Mononuclear cell (primary cell): ENCODE data around the gene P2RX6. TPM values are rescaled to one million over a fixed set of nuclear protein-coding genes. Genes with fewer than 3 reads are reported as not detected.

Experiments used
- H3K27me3 ChIP-seq: 2 replicates; pipeline ENCODE4 v1.6.0; 2011; ENCODE audit warnings: low read length, control low read depth; ENCODE audit not compliant: insufficient read depth
- H3K4me1 ChIP-seq: 2 replicates; pipeline ENCODE4 v1.5.1; 2011; ENCODE audit warnings: mild to moderate bottlenecking, low read length, control low read depth; ENCODE audit not compliant: insufficient read depth
- H3K4me3 ChIP-seq: 2 replicates; pipeline ENCODE4 v1.5.1; 2011; ENCODE audit warnings: mild to moderate bottlenecking, low read length, moderate library complexity
- H3K9me3 ChIP-seq: 2 replicates; pipeline ENCODE4 v1.5.1; 2011; ENCODE audit warnings: low read depth, mild to moderate bottlenecking, control low read depth, low read length
- total RNA-seq: library from RNA; depleted of rRNA; stranded (reverse); fragments of >200 nt; gene quantifications from one replicate; pipeline ENCODE4 v1.2.3, GENCODE V29; 2012

The P2RX6 gene
- total RNA-seq, 1 donor, result 0.21 TPM

DNA sequence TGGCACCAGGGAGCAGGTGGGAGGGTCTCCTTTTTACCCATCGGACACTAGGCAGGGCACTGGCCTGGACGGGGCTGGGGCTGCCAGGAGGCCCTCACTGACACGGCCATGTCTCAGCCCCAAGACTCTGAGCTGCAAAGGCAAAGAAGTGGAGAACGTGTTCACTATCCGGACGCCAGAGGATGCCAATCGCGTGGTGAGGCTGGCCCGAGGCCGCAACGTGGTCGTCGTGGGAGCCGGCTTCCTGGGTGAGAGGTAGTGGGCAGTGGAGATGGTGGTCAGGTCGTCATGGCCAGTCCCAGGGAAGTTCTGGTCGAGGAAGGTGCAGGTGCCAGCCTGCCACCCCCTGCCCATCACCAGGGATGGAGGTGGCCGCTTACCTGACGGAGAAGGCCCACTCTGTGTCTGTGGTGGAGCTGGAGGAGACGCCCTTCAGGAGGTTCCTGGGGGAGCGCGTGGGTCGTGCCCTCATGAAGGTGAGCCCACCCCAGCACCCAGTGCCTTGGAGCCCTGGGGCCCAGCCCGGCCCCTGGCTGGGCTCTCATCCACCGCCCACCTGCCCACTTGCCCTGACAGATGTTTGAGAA is 38.6 kb upstream of the P2RX6 start:
- H3K4me3 ChIP-seq, result no peak overlapping the region
- H3K4me1 ChIP-seq, result peaks cover 33% of the 10 kb centered on the region
- H3K9me3 ChIP-seq, result no peaks in the 10 kb centered on the region
- no peaks in the 10 kb centered on the region for H3K27me3 ChIP-seq

DNA sequence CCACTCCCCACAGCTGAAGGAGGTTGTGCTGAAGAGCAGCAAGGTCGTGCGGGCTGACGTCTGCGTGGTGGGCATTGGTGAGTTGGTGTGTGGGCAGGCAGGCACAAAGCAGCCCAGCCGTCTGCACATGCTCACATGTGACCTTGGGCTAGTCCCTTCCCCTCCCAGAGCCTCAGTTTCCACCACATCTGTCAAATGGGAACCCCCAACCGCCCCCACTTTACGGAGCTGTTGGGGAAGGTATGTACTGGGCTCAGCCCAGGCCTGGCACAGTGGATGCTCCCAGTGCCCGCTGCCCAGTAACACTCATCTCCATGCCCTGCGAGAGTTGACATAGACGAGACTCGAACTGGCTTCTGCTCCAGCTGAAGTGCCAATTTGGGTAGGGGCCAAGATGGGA is 37.9 kb upstream of the P2RX6 start:
- Histone ChIP-seq H3K27me3 (no peaks in the 10 kb centered on the region), H3K4me1 (peaks cover 31% of the 10 kb centered on the region), H3K4me3 (no peak overlapping the region), H3K9me3 (no peaks in the 10 kb centered on the region)

DNA sequence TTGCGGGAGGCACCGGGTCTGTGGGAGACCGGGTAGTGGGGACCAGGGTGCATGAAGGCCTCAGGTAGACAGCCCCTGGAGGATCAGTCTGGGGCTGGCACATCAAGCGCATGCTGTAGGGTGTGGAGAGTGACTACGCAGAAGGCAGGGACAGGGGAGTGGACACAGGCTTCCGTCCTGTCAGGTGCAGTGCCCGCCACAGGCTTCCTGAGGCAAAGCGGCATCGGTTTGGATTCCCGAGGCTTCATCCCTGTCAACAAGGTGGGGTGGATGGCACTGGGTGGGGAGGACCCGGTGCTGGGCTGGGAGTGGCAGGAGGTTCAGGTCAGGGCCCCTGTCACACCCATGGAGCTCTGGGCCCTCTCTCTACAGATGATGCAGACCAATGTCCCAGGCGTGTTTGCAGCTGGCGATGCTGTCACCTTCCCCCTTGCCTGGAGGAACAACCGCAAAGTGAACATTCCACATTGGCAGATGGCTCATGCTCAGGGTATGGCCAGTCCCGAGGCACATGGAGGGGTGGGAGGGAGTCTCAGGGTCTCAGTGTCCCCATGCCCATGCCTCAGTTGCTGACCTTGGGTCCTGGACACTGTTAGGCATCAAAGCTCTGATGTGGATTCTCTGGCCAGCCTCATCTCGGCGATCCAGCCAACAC is 37.3 kb upstream of the P2RX6 start:
- no peaks in the 10 kb centered on the region for H3K27me3 ChIP-seq
- H3K9me3 ChIP-seq, result no peaks in the 10 kb centered on the region
- no peak overlapping the region for H3K4me3 ChIP-seq

DNA sequence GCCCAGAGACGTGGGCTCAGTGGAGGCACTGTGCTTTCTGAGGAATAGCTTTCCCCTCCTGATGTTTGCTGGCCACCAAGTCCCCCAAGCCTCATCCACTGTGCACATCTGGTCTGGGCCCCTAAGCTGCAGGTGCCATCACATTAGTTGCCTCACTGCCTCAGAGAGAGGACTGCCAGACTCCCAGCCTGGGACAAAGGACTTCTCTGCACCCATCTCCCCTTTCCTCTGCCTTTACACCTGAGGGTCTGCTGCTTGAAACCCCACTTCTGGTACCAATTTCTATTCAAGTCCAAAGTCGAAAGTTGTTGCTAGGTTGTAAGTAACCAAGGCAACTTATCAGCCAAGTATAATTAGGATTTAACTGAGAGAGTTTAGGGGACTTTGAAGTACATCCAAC is 36.5 kb upstream of the P2RX6 start:
- Histone ChIP-seq H3K9me3 (no peaks in the 10 kb centered on the region), H3K4me1 (peaks cover 30% of the 10 kb centered on the region), H3K4me3 (no peak overlapping the region), H3K27me3 (no peaks in the 10 kb centered on the region)

More for the DNA sequence above, 37.3 kb upstream of the P2RX6 start:
- H3K4me1 ChIP-seq, result peaks cover 29% of the 10 kb centered on the region

DNA sequence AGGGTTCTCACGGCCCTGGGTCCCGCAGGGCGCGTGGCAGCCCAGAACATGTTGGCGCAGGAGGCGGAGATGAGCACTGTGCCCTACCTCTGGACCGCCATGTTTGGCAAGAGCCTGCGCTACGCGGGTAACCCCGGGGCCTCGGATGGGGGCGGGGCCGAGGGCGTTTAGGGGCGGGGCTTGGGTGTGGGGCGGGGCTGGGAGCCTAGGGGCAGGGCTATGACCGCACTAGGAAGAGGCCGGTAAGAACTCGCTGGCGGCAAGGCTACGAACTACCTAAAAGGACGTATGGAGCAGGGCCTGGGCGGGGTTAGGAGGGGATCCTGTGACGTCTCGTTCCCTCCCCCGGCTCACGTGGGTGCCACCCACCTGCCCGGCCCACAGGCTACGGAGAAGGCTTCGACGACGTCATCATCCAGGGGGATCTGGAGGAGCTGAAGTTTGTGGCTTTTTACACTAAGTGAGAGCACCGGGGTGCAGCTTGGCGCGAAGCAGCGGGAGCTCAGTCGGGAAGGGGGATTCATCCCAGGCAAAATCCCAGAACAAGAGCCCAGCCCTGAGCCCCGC is 35.6 kb upstream of the P2RX6 start:
- Histone ChIP-seq H3K9me3 (no peaks in the 10 kb centered on the region), H3K4me3 (no peak overlapping the region), H3K27me3 (no peaks in the 10 kb centered on the region), H3K4me1 (peaks cover 30% of the 10 kb centered on the region)

DNA sequence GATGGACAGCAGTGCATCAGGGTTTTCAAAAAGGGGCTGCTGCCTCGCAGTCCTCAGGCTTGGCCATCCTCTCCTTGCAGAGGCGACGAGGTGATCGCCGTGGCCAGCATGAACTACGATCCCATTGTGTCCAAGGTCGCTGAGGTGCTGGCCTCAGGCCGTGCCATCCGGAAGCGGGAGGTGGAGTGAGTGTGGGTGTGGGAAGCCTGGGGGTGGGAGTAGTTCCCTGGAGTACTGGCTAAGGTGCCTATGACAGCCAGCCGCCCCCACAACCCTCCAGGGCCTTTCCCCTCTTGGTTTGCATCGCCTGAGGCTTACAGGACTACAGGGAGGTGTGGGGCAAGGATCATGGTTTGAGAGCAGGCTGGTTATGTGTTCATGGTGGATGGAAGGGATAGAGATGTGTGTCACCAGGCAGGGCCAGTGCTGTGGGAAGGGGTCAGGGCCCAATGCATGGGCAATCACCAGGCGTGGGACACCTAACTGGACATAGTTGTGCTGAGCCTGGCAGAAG is 35.0 kb upstream of the P2RX6 start:
- Histone ChIP-seq H3K27me3 (no peaks in the 10 kb centered on the region), H3K9me3 (no peaks in the 10 kb centered on the region), H3K4me1 (peaks cover 30% of the 10 kb centered on the region), H3K4me3 (no peak overlapping the region)

DNA sequence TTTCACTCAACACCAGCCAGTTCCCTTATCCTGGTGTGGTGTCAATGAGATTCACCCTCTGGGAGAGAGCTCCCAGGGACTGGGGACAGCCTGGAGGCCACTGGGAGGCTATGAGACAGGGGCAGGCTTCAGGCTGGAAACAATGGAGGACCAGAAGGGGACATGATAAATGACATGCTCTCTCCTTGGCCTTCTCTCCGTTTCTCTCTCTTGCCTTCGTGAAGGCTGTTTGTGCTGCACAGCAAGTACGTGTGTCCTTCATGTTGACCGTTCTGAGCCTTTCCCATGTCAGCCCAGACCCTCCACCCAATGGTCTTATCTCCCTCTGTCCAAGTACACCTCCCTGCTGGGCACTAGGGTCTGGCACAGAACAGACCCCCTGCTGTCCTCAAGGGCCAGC is 34.4 kb upstream of the P2RX6 start:
- Histone ChIP-seq H3K27me3 (no peaks in the 10 kb centered on the region), H3K4me1 (peaks cover 30% of the 10 kb centered on the region), H3K9me3 (no peaks in the 10 kb centered on the region)

DNA sequence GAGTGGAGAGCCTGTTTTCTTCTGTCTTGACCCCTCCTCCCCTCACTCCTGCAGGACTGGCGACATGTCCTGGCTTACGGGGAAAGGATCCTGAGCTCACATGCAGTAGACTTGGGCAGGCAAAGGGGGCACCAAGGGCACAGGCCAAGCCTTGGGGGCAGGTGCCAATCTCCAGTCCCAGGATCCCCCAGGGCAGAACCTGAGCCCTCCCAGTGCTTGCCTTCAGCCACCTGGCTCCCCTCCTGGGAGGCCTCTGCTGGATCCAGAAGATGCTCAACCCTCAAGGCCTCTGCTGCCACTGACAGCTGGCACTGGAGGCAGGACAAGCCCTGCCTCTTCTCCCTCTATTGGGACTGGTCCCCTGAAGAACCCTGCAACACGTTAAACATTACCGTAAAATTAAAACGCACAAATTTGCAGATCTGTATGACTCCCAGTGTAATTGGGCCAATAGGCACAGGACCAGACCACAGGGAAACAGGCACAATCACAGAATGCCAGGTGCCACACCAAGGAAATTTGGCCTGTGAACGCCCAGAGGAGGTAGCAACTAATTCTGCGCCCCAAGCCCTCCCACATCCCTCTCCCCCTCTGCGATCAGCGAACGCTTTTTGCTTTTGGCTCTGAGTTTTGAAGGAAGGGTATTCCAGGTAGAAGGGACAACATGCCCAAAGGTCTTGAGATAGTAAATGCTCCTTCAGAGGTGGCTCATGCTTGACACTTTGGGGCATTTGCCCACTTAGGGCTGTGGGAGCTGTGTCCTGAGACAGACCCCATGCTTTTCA is 33.8 kb upstream of the P2RX6 start:
- Histone ChIP-seq H3K4me3 (peak overlapping the region; percentile 71), H3K4me1 (peaks cover 30% of the 10 kb centered on the region), H3K27me3 (no peaks in the 10 kb centered on the region), H3K9me3 (no peaks in the 10 kb centered on the region)

More for the DNA sequence above, 34.4 kb upstream of the P2RX6 start:
- H3K4me3 ChIP-seq, result no peak overlapping the region

DNA sequence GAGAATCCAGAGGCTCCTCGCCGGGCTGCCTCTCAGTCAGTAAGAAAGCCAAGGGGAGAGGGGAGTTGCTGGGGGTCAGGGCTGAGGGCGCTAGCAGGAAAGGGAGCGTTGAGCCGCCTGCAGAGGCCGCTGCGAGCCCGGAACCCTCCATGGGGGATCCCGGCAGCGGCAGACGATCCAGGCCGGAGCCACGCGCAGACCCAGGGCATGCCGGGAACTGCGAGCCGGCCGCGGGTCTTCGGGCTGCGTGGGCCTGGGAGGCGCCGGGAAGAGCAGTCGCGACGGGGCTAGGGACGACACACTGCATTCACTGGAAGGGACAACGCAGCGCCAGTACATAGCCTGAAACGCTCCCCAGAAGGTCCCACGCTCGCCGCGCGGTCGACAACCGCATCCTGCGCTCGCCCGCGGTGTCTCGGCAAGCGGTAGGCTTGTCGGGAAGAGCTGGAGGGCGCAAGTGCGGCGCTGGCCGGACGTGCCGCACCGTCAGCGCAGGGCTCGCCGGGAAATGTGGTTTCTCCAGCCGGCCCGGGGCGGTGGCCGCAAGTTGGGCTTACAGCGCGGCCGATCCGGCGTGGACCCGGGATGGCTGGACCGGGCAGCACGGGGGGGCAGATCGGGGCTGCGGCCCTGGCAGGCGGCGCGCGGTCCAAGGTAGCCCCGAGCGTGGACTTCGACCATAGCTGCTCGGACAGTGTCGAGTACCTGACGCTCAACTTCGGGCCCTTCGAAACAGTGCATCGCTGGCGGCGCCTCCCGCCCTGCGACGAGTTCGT is 33.0 kb upstream of the P2RX6 start, which contains the start of gene LZTR1:
Gene LZTR1 (plus strand): TSS at position 511 of the 776 bp plus-strand sequence. CDS start 75 bp downstream, at position 586.
- Histone ChIP-seq H3K9me3 (no peaks in the 10 kb centered on the region), H3K4me1 (peaks cover 30% of the 10 kb centered on the region), H3K4me3 (peak within 1 kb of the TSS; percentile 71), H3K27me3 (no peaks in the 10 kb centered on the region)

DNA sequence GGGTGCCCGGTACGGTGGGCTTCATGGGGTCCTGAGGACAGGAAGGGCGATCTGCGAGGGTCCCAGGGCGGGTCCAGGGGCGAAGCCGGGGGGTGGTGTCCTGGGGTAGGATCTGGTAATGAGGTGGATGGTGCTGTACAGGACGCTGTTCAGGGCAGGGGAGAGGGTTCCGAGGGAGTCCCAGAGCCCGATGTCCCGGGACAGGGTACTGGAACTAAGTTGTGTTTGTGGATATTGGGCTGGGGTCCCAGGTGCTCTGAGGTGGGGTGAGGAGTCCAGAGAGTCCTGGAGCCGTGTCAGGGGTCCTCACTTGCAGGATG is 32.4 kb upstream of the P2RX6 start:
- Histone ChIP-seq H3K4me3 (peak overlapping the region; percentile 71), H3K27me3 (no peaks in the 10 kb centered on the region), H3K4me1 (peaks cover 30% of the 10 kb centered on the region), H3K9me3 (no peaks in the 10 kb centered on the region)

DNA sequence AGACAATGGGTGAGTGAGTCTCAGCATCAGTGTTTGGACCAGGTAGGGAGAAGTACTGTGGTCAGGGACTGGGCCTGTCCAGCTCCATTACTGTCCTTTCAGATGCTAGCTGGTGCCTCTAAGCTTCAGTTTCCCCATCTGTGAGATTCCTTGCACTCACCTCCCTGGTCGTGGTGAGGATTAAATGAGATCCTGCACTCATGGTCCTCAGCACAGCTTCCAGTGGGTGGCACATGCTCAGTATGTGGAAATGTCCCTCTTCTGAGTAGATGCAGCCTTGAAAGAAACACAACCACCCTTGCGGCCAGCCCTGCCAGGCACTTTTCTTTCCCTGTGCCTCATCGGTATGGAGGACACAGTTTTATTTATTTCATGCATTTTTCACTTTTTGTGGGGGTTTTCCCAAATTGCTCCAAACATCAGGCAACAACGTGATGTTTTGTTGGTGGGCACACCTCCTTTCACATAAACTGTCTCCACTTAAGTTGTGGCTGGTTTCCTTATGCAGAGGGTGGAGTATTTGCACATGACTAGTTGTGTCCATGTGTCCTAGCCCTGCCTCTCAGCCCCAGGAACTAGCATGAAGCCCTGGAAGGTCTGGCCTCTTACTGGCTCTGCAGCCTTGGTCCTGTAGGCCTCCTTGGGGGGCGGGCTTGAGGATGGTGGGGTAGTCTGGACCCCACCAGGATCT is 31.7 kb upstream of the P2RX6 start:
- H3K4me1 ChIP-seq, result peaks cover 30% of the 10 kb centered on the region
- H3K9me3 ChIP-seq, result no peaks in the 10 kb centered on the region
- H3K4me3 ChIP-seq, result no peak overlapping the region
- no peaks in the 10 kb centered on the region for H3K27me3 ChIP-seq

DNA sequence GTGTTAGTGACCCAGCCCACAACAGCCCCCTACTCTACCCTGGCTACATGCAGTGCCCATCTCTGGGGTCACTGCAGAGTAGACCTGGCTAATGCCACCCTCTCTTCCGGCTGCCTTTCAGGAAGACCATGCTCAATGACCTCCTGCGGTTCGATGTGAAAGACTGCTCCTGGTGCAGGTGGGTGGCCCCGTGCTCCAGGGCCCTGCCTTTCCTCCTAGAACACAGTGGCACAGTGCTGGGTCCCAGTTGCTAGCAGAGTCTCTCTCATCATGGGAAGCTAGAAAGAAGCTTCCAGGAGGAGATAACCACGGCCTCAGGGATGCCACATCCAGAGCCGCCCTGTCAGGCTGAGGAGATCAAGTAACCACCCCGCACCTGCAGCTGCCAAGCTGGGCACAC is 29.2 kb upstream of the P2RX6 start:
- peaks cover 23% of the 10 kb centered on the region for H3K4me1 ChIP-seq
- H3K4me3 ChIP-seq, result no peak overlapping the region
- H3K27me3 ChIP-seq, result no peaks in the 10 kb centered on the region
- no peaks in the 10 kb centered on the region for H3K9me3 ChIP-seq

DNA sequence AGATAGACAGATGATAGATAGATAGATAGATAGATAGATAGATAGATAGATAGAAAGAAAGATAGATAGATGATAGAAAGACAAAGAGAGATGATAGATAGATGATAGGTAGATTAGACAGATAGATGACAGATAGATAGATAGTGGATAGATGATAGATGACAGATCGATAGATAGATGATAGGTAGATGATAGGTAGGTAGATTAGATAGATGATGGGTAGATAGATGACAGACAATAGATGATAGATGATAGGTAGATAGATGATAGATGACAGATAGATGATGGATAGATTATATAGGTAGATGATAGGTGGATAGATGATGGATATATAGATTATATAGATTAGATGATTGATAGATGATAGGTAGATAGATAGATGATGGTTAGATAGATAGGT is 28.6 kb upstream of the P2RX6 start:
- Histone ChIP-seq H3K27me3 (no peaks in the 10 kb centered on the region), H3K4me3 (no peak overlapping the region), H3K4me1 (peaks cover 16% of the 10 kb centered on the region), H3K9me3 (no peaks in the 10 kb centered on the region)

DNA sequence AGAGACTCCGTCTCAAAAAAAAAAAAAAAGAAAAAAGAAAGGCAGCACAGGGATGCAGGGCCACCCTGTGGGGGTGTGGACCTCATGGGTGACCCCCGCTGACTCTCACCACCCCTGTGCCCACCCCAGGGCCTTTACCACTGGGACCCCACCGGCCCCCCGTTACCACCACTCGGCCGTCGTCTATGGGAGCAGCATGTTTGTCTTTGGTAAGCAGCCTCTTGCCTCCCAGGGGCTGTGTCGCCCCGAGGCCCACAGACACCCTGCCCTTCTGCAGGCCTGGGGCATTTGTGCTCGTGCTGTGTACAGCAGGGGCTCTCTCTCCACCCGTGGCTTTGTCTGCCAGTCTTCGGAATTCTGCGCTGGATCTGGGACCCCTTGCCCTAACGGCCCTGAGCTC is 27.6 kb upstream of the P2RX6 start:
- Histone ChIP-seq H3K9me3 (no peaks in the 10 kb centered on the region), H3K4me3 (no peak overlapping the region), H3K27me3 (no peaks in the 10 kb centered on the region), H3K4me1 (peaks cover 10% of the 10 kb centered on the region)
